HG02763 (cell line): Measurements from ENCODE around the gene HSD3B2.

Source experiments
- ATAC-seq: cut with Tn5 transposase; IDR thresholded peaks from one replicate; pipeline ENCODE4 v1.9.1; 2021; ENCODE audit warnings: mild to moderate bottlenecking, moderate library complexity; ENCODE audit not compliant: unreplicated experiment

Gene HSD3B2

GRCh38 chr1:119396982-119397381 lies 18.0 kb upstream of the HSD3B2 start:
- no peak for ATAC-seq

GRCh38 chr1:119397986-119398385 lies 17.0 kb upstream of the HSD3B2 start:
- ATAC-seq = no peak

- ATAC-seq = no peak
Observed at GRCh38 chr1:119404736-119405135, 10.2 kb upstream of the HSD3B2 start.

GRCh38 chr1:119409731-119410130 lies 5.2 kb upstream of the HSD3B2 start:
- ATAC-seq = no peak

GRCh38 chr1:119410961-119411360 lies 4.0 kb upstream of the HSD3B2 start:
- ATAC-seq = no peak

GRCh38 chr1:119416006-119416640 lies 1.2 kb downstream of the HSD3B2 start:
- no peak for ATAC-seq

- ATAC-seq = no peak
Observed at GRCh38 chr1:119419109-119419508, 4.2 kb downstream of the HSD3B2 start.

- ATAC-seq = no peak
Observed at GRCh38 chr1:119420638-119421037, 5.7 kb downstream of the HSD3B2 start.

- no peak for ATAC-seq
Observed at GRCh38 chr1:119422631-119423030, 7.7 kb downstream of the HSD3B2 start.

GRCh38 chr1:119428991-119429390 lies 14.0 kb downstream of the HSD3B2 start:
- ATAC-seq = no peak

- ATAC-seq = no peak
Observed at GRCh38 chr1:119429687-119430086, 14.7 kb downstream of the HSD3B2 start.

GRCh38 chr1:119430486-119430885 lies 15.5 kb downstream of the HSD3B2 start:
- ATAC-seq = no peak

- ATAC-seq = no peak
Observed at GRCh38 chr1:119431836-119432235, 16.9 kb downstream of the HSD3B2 start.

GRCh38 chr1:119435052-119435451 lies 20.1 kb downstream of the HSD3B2 start:
- ATAC-seq = no peak

GRCh38 chr1:119438761-119439160 lies 23.8 kb downstream of the HSD3B2 start:
- no peak for ATAC-seq

- ATAC-seq = no peak
Observed at GRCh38 chr1:119440721-119441307, 25.9 kb downstream of the HSD3B2 start.

GRCh38 chr1:119442756-119443155 lies 27.8 kb downstream of the HSD3B2 start:
- no peak for ATAC-seq

GRCh38 chr1:119446321-119446720 lies 31.4 kb downstream of the HSD3B2 start:
- ATAC-seq = no peak

- ATAC-seq = no peak
Observed at GRCh38 chr1:119447344-119448126, 32.6 kb downstream of the HSD3B2 start.

GRCh38 chr1:119448127-119448511 lies 33.2 kb downstream of the HSD3B2 start:
- no peak for ATAC-seq

- ATAC-seq = no peak
Observed at GRCh38 chr1:119449971-119450370, 35.0 kb downstream of the HSD3B2 start.

GRCh38 chr1:119451158-119451557 lies 36.2 kb downstream of the HSD3B2 start:
- no peak for ATAC-seq
